ENCODE data around the gene DDOST.

DNA sequence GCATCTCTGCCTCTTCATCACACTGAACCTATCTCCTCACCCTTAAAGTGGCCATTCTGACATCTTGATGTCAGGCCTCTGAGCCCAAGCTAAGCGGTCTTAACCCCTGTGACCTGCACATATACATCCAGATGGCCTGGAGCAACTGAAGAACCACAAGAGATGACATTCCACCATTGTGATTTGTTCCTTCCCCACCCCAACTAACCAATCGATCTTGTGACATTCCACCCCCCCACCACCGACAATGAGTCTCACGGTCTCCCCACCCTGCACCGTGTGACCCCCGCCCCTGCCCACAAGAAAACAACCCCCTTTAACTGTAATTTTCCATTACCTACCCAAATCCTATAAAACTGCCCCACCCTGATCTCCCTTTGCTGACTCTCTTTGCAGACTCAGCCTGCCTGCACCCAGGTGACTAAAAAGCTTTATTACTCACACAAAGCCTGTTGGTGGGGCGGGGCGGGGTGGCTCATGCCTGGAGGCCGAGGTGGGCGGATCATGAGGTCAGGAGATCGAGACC is 48.9 kb downstream of the DDOST start:
- TF ChIP-seq, protein P1, sequence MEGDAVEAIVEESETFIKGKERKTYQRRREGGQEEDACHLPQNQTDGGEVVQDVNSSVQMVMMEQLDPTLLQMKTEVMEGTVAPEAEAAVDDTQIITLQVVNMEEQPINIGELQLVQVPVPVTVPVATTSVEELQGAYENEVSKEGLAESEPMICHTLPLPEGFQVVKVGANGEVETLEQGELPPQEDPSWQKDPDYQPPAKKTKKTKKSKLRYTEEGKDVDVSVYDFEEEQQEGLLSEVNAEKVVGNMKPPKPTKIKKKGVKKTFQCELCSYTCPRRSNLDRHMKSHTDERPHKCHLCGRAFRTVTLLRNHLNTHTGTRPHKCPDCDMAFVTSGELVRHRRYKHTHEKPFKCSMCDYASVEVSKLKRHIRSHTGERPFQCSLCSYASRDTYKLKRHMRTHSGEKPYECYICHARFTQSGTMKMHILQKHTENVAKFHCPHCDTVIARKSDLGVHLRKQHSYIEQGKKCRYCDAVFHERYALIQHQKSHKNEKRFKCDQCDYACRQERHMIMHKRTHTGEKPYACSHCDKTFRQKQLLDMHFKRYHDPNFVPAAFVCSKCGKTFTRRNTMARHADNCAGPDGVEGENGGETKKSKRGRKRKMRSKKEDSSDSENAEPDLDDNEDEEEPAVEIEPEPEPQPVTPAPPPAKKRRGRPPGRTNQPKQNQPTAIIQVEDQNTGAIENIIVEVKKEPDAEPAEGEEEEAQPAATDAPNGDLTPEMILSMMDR (IDR thresholded peaks at IDR 0.05; ENCODE audit: low read depth, low read length), result no peak
- TF ChIP-seq POLR2A (IDR thresholded peaks at IDR 0.05; ENCODE audit: extremely low read depth, insufficient read length) (no peak), MYC (IDR thresholded peaks at IDR 0.05; ENCODE audit: low read depth, low read length) (no peak)
